SK-N-SH treated with all-trans-retinoic acid at 6 μM for 48 hours (cell line): ENCODE measurements around the gene SUFU.

ENCODE experiments used
- ATAC-seq: fragments of 200-7000 bp; cut with Tn5 transposase; 3 replicates; pipeline ENCODE4 v1.9.1; 2020; ENCODE audit warnings: mild to moderate bottlenecking, moderate library complexity
- ARNTL ChIP-seq: fragments of 450-650 bp; formaldehyde crosslinking; IDR thresholded peaks from 2 replicates; pipeline ENCODE4 v1.5.0; 2020; ENCODE audit warnings: low read depth, mild to moderate bottlenecking, moderate library complexity, borderline replicate concordance
- BACH2 ChIP-seq: fragments of 250-450 bp; sonication (Bioruptor Pico); IDR thresholded peaks from 2 replicates; pipeline ENCODE4 v1.9.0; 2021; ENCODE audit warnings: mild to moderate bottlenecking, borderline replicate concordance
- CSDC2 ChIP-seq: fragments of 250-450 bp; sonication (Bioruptor Pico); IDR thresholded peaks from 2 replicates; pipeline ENCODE4 v1.5.0; 2020; ENCODE audit warnings: mild to moderate bottlenecking, moderate library complexity
- ESRRG ChIP-seq: fragments of 250-450 bp; sonication (Bioruptor Pico); IDR thresholded peaks from 2 replicates; pipeline ENCODE4 v1.6.1; 2021; ENCODE audit warnings: mild to moderate bottlenecking
- GLIS3 ChIP-seq: fragments of 250-450 bp; sonication (Bioruptor Pico); IDR thresholded peaks from 2 replicates; pipeline ENCODE4 v1.5.0; 2020; ENCODE audit warnings: mild to moderate bottlenecking, moderate library complexity
- ISL1 ChIP-seq: fragments of 250-450 bp; sonication (Bioruptor Pico); IDR thresholded peaks from 2 replicates; pipeline ENCODE4 v2.1.2; 2022; ENCODE audit warnings: mild to moderate bottlenecking, moderate library complexity
- OSR1 ChIP-seq: fragments of 250-450 bp; sonication (Bioruptor Pico); IDR thresholded peaks from 2 replicates; pipeline ENCODE4 v1.8.0; 2022; ENCODE audit warnings: moderate library complexity, mild to moderate bottlenecking, inconsistent platforms
- PPARA ChIP-seq: fragments of 250-450 bp; sonication (Bioruptor Pico); IDR thresholded peaks from 2 replicates; pipeline ENCODE4 v1.5.0; 2020; ENCODE audit warnings: mild to moderate bottlenecking, borderline replicate concordance
- RARB ChIP-seq: fragments of 250-450 bp; sonication (Bioruptor Pico); IDR thresholded peaks from 2 replicates; pipeline ENCODE4 v1.8.0; 2021; ENCODE audit warnings: mild to moderate bottlenecking, moderate library complexity
- SNAI2 ChIP-seq: fragments of 250-450 bp; sonication (Bioruptor Pico); IDR thresholded peaks from 2 replicates; pipeline ENCODE4 v1.5.0; 2020; ENCODE audit warnings: mild to moderate bottlenecking, moderate library complexity
- TCF4 ChIP-seq: fragments of 250-450 bp; sonication (Bioruptor Pico); IDR thresholded peaks from 2 replicates; pipeline ENCODE4 v1.8.0; 2021; ENCODE audit warnings: mild to moderate bottlenecking, moderate library complexity, borderline replicate concordance
- TOX ChIP-seq: fragments of 250-450 bp; sonication (Bioruptor Pico); IDR thresholded peaks from 2 replicates; pipeline ENCODE4 v1.8.0; 2021; ENCODE audit warnings: mild to moderate bottlenecking, moderate library complexity, borderline replicate concordance
- ZC3H10 ChIP-seq: fragments of 250-450 bp; sonication (Bioruptor Pico); IDR thresholded peaks from 2 replicates; pipeline ENCODE4 v1.5.1; 2021; ENCODE audit warnings: mild to moderate bottlenecking, moderate library complexity
- ZFP3 ChIP-seq: fragments of 250-450 bp; sonication (Bioruptor Pico); IDR thresholded peaks from 2 replicates; pipeline ENCODE4 v1.5.0; 2020; ENCODE audit warnings: mild to moderate bottlenecking, moderate library complexity
- ZFP30 ChIP-seq: fragments of 450-650 bp; formaldehyde crosslinking; IDR thresholded peaks from 2 replicates; pipeline ENCODE4 v1.5.0; 2022; ENCODE audit warnings: mild to moderate bottlenecking, moderate library complexity
- ZNF565 ChIP-seq: fragments of 450-650 bp; formaldehyde crosslinking; conservative IDR thresholded peaks from 2 replicates; pipeline ENCODE4 v1.5.0; 2020; ENCODE audit warnings: low read depth, mild to moderate bottlenecking, moderate library complexity
- ZNF70 ChIP-seq: fragments of 450-650 bp; formaldehyde crosslinking; IDR thresholded peaks from 2 replicates; pipeline ENCODE4 v1.5.0; 2020; ENCODE audit warnings: mild to moderate bottlenecking, moderate library complexity
- ZNF8 ChIP-seq: fragments of 450-650 bp; formaldehyde crosslinking; IDR thresholded peaks from 2 replicates; pipeline ENCODE4 v1.5.0; 2020; ENCODE audit warnings: mild to moderate bottlenecking, moderate library complexity
- TF ChIP-seq, protein P1 (sequence below): fragments of 250-450 bp; sonication (Bioruptor Pico); IDR thresholded peaks from 2 replicates; pipeline ENCODE4 v1.5.1; 2020; ENCODE audit warnings: low read depth, mild to moderate bottlenecking, moderate library complexity
- TF ChIP-seq, protein P2 (sequence below): fragments of 250-450 bp; sonication (Bioruptor Pico); IDR thresholded peaks from 2 replicates; pipeline ENCODE4 v1.8.0; 2021; ENCODE audit warnings: low read depth, mild to moderate bottlenecking, moderate library complexity, borderline replicate concordance
- TF ChIP-seq, protein P3 (sequence below): fragments of 250-450 bp; sonication (Bioruptor Pico); IDR thresholded peaks from 2 replicates; pipeline ENCODE4 v1.5.0; 2020; ENCODE audit warnings: mild to moderate bottlenecking, moderate library complexity
- TF ChIP-seq, protein P4 (sequence below): fragments of 250-450 bp; sonication (Bioruptor Pico); IDR thresholded peaks from 2 replicates; pipeline ENCODE4 v1.5.1; 2021; ENCODE audit warnings: mild to moderate bottlenecking, moderate library complexity
- TF ChIP-seq, protein P5 (sequence below): fragments of 250-450 bp; sonication (Bioruptor Pico); IDR thresholded peaks from 2 replicates; pipeline ENCODE4 v1.8.0; 2020; ENCODE audit warnings: mild to moderate bottlenecking, moderate library complexity, borderline replicate concordance

The SUFU gene

DNA sequence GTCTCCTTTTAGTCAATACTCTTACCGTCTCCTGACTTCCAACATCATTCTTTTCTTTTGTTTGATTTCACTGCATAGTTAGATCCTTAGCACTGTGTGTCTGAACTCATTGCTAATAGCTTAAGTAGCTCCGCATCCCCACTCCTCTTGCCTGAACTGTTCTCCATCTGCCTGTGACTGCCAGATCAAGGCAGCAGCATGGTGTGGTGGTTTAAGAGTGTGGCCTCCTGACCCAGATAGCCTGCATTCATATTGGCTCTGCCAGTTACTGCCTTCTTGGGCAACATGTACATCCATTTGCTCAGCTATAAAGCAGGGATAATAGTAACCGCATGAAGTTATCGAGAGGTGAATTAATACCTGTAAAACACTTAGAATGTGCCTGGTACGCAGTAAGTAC lies 50.8 kb downstream of the SUFU start:
- ATAC-seq: no peak
- TF ChIP-seq ZFP30 (CRISPR knock-in tag) (no peak), BACH2 (CRISPR knock-in tag) (no peak), ZNF70 (no peak), ESRRG (CRISPR knock-in tag) (no peak), ARNTL (CRISPR knock-in tag) (no peak), ISL1 (CRISPR knock-in tag) (no peak), ZNF565 (CRISPR knock-in tag) (no peak), TCF4 (CRISPR knock-in tag) (no peak), ZC3H10 (CRISPR knock-in tag) (no peak), ZNF8 (CRISPR knock-in tag) (no peak), RARB (no peak), CSDC2 (CRISPR knock-in tag) (no peak), GLIS3 (CRISPR knock-in tag) (no peak), SNAI2 (CRISPR knock-in tag) (no peak), PPARA (no peak)
- TF ChIP-seq, protein P1, sequence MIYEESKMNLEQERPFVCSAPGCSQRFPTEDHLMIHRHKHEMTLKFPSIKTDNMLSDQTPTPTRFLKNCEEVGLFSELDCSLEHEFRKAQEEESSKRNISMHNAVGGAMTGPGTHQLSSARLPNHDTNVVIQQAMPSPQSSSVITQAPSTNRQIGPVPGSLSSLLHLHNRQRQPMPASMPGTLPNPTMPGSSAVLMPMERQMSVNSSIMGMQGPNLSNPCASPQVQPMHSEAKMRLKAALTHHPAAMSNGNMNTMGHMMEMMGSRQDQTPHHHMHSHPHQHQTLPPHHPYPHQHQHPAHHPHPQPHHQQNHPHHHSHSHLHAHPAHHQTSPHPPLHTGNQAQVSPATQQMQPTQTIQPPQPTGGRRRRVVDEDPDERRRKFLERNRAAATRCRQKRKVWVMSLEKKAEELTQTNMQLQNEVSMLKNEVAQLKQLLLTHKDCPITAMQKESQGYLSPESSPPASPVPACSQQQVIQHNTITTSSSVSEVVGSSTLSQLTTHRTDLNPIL (CRISPR knock-in tag): no peak
- TF ChIP-seq, protein P2, sequence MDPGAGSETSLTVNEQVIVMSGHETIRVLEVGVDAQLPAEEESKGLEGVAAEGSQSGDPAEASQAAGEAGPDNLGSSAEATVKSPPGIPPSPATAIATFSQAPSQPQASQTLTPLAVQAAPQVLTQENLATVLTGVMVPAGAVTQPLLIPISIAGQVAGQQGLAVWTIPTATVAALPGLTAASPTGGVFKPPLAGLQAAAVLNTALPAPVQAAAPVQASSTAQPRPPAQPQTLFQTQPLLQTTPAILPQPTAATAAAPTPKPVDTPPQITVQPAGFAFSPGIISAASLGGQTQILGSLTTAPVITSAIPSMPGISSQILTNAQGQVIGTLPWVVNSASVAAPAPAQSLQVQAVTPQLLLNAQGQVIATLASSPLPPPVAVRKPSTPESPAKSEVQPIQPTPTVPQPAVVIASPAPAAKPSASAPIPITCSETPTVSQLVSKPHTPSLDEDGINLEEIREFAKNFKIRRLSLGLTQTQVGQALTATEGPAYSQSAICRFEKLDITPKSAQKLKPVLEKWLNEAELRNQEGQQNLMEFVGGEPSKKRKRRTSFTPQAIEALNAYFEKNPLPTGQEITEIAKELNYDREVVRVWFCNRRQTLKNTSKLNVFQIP (CRISPR knock-in tag): no peak
- TF ChIP-seq, protein P3, sequence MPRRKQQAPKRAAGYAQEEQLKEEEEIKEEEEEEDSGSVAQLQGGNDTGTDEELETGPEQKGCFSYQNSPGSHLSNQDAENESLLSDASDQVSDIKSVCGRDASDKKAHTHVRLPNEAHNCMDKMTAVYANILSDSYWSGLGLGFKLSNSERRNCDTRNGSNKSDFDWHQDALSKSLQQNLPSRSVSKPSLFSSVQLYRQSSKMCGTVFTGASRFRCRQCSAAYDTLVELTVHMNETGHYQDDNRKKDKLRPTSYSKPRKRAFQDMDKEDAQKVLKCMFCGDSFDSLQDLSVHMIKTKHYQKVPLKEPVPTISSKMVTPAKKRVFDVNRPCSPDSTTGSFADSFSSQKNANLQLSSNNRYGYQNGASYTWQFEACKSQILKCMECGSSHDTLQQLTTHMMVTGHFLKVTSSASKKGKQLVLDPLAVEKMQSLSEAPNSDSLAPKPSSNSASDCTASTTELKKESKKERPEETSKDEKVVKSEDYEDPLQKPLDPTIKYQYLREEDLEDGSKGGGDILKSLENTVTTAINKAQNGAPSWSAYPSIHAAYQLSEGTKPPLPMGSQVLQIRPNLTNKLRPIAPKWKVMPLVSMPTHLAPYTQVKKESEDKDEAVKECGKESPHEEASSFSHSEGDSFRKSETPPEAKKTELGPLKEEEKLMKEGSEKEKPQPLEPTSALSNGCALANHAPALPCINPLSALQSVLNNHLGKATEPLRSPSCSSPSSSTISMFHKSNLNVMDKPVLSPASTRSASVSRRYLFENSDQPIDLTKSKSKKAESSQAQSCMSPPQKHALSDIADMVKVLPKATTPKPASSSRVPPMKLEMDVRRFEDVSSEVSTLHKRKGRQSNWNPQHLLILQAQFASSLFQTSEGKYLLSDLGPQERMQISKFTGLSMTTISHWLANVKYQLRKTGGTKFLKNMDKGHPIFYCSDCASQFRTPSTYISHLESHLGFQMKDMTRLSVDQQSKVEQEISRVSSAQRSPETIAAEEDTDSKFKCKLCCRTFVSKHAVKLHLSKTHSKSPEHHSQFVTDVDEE (CRISPR knock-in tag): no peak

DNA sequence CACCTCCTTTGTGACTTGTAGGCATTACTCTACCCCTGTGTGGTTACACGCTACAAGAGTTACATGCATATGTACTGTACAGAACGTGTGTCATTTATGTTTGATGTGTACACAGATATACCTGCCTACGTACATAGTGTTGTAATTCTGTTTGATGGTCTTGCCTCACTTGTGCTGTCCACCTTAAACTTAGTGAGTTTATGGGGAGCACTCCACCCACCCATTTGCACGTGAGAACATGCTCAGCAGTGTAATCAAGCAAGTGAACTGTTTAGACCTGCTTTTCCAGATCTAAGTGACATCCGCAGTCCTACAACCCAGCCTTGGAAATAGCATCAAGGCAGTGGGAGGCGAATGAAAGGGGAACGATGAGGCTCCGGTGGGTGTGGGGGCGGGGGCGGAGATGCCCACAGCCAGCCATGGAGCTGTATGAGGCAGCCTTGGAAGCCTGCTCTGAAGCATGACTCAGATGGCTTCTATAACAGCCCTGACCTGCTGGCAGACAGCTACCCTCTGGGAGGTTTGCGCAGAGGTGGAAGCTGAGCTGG lies 52.1 kb downstream of the SUFU start:
- TF ChIP-seq CSDC2 (CRISPR knock-in tag) (no peak), TOX (CRISPR knock-in tag) (no peak), BACH2 (CRISPR knock-in tag) (no peak), ZNF70 (no peak), ZNF565 (CRISPR knock-in tag) (no peak), ZFP3 (no peak), ISL1 (CRISPR knock-in tag) (no peak), OSR1 (CRISPR knock-in tag) (no peak), ZFP30 (CRISPR knock-in tag) (no peak), ARNTL (CRISPR knock-in tag) (no peak), ZC3H10 (CRISPR knock-in tag) (no peak), SNAI2 (CRISPR knock-in tag) (no peak), RARB (no peak), GLIS3 (CRISPR knock-in tag) (no peak), ZNF8 (CRISPR knock-in tag) (no peak), TCF4 (CRISPR knock-in tag) (no peak)
- TF ChIP-seq, protein P4, sequence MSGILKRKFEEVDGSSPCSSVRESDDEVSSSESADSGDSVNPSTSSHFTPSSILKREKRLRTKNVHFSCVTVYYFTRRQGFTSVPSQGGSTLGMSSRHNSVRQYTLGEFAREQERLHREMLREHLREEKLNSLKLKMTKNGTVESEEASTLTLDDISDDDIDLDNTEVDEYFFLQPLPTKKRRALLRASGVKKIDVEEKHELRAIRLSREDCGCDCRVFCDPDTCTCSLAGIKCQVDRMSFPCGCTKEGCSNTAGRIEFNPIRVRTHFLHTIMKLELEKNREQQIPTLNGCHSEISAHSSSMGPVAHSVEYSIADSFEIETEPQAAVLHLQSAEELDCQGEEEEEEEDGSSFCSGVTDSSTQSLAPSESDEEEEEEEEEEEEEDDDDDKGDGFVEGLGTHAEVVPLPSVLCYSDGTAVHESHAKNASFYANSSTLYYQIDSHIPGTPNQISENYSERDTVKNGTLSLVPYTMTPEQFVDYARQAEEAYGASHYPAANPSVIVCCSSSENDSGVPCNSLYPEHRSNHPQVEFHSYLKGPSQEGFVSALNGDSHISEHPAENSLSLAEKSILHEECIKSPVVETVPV (CRISPR knock-in tag): no peak
- TF ChIP-seq, protein P3 (CRISPR knock-in tag): no peak
- TF ChIP-seq, protein P5, sequence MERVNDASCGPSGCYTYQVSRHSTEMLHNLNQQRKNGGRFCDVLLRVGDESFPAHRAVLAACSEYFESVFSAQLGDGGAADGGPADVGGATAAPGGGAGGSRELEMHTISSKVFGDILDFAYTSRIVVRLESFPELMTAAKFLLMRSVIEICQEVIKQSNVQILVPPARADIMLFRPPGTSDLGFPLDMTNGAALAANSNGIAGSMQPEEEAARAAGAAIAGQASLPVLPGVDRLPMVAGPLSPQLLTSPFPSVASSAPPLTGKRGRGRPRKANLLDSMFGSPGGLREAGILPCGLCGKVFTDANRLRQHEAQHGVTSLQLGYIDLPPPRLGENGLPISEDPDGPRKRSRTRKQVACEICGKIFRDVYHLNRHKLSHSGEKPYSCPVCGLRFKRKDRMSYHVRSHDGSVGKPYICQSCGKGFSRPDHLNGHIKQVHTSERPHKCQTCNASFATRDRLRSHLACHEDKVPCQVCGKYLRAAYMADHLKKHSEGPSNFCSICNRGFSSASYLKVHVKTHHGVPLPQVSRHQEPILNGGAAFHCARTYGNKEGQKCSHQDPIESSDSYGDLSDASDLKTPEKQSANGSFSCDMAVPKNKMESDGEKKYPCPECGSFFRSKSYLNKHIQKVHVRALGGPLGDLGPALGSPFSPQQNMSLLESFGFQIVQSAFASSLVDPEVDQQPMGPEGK (CRISPR knock-in tag): no peak
- TF ChIP-seq, protein P2 (CRISPR knock-in tag): no peak

More for the DNA sequence above, 52.1 kb downstream of the SUFU start:
- ATAC-seq: peak; percentile 98
